Stimulated activated naive CD4-positive, alpha-beta T cell treated with Interleukin-2 at 50 U/mL for 16 hours (primary cell): ENCODE data around the gene MRPS34.

Source experiments
- DNase-seq: peaks from one replicate; lab custom pipeline; 2025; lab: John Stamatoyannopoulos, UW

MRPS34 gene

DNA sequence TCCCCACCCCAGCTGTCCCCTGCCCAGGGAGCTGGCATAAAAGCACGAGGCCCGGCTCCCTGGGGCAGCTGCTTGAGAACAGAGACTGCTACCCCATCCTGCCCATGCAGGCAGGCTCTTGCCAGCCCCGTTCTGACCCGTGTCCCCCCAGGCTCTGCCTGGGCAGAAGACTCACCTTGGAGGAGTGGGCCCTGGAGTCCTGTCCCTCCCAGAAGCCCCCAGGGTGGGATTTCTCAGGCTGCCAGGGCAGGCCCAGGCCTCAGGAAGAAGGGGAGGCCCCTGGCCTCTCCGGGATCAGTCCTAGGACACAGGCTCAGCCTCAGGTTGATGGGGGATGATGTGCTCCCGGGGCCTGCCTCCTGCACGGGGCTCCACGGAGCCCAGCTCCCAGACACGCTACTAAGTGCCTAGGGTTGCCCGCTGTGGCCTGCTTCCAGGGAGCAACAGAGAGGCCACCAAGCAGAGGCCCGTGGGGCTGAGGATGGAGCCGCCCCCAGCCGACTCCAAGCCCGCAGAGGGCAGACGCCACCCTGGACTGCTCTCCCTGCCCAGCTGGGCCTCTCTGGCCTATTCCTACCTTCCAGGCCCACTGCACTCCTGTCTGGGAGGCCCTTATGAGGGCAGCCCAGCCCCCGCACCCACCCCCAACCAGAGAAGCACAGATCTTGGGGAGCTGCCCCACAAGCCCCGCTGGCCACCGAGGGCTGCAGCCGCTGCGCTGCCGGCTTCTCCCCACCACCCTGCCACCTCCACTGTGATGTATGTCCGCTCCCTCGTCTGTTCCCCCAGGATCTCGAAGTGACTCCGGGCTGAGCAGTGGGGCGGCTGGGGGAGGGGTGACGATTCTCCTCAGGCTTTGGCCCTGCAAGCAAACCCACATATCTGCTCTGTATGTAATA is 3.3 kb downstream of the MRPS34 start:
- DNase-seq: no peak

DNA sequence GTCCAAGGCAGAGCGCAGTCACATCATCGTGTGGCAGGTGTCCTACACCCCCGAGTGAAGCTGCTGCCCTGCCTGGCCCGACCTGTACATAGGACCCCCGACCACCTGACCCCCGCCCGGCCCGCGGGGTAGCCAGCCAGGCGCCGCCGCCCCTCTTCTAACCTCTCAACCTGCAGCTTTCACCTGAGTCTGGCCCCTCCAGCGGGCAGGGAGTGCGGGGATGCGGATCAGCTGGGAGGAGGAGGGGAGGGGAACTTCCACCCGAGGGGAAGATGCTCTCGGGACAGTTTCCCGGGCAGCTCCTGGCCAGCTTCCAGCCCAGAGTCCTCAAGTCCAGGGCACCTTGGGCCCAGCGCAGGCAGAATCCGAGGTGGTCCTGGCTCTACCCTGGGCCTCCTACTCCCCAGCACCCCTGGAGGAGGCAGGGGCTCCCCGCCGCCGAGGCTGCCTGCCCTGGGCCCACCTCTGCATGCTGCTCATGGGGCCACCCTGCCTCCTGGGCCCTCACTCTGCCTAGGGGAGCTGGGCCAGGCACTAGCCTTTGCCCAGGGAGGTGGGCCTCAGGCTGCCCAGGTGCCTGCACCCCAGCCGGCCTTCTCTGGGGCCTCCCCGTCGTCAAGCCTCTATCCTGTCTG is 4.0 kb downstream of the MRPS34 start:
- DNase-seq: no peak

DNA sequence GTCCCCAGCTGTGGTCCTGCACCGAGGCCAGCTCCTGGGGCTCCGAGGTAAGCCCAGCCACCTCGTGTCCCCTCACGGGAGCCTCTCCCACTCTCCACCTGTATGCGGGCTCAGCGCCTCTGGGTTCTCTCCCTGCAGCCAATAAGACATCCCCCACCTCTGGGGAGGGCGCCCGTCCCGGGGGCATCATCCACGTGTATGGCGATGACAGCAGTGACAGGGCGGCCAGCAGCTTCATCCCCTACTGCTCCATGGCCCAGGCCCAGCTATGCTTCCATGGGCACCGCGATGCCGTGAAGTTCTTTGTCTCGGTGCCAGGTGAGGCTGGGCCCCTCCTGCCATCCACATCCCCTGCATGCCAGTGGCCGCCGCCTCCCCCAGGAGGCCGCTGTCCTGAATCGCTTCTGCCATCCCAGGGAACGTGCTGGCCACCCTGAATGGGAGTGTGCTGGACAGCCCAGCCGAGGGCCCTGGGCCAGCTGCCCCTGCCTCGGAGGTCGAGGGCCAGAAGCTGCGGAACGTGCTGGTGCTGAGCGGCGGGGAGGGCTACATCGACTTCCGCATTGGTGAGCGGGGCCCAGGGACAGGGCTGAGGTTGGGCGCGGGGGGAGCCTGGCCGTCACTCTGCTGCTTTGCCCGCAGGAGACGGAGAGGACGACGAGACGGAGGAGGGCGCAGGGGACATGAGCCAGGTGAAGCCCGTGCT is 4.7 kb downstream of the MRPS34 start:
- no peak for DNase-seq

DNA sequence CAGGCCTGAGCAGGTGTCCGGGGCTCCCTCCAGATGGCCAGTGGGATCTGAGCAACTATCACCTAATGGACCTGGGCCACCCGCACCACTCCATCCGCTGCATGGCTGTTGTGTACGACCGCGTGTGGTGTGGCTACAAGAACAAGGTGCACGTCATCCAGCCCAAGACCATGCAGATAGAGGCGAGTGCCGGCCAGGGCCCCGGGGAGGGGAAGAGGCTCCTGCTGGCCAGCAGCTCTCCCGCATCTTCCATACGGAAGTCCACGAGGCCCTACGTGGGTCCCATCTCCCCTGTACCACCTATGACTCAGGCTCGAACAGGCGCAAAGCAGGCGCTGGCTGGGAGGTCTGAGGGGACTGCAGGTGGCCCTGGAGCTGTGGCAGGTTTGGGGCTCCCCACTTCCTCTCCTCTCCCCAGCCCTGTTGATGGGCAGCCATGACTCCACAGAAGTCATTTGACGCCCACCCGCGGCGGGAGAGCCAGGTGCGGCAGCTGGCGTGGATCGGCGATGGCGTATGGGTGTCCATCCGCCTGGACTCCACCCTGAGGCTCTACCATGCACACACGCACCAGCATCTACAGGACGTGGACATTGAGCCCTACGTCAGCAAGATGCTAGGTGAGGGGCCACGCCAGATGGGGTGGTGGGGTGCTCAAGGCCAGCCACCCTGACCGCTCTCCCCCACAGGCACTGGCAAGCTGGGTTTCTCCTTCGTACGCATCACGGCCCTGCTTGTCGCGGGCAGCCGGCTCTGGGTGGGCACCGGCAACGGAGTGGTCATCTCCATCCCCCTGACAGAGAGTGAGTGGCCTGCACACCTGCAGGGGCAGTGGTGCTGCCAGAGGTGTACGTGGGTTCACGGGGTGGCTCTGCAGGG is 5.6 kb downstream of the MRPS34 start:
- no peak for DNase-seq

DNA sequence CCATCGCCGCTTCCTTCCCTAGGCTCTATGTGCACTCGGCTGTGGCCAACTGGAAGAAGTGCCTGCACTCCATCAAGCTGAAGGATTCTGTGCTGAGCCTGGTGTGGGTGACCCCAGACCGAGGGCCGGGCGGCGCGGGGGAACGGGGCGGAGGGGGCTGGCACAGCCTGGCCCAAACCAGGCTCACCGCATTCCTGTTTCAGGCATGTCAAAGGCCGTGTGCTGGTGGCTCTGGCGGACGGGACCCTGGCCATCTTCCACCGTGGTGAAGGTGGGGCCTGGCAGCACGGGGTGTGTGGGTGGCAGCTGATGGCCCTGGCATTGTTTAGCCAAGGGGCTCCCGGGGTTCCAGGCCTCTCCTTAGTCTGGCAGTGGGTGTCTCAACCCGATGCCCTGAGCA is 6.2 kb downstream of the MRPS34 start:
- no peak for DNase-seq

DNA sequence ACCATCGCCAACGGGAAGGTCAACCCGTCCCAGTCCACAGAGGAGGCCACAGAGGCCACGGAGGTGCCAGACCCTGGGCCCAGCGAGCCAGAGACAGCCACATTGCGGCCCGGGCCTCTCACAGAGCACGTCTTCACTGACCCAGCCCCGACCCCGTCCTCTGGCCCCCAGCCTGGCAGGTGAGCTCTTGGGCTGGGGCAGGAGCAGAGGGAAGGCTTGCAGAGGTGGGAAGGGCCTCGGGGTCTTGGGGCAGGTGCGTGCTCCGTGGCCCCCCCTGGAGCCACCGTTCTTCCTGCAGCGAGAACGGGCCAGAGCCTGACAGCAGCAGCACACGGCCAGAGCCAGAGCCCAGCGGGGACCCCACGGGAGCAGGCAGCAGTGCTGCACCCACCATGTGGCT is 6.7 kb downstream of the MRPS34 start:
- DNase-seq: no peak

DNA sequence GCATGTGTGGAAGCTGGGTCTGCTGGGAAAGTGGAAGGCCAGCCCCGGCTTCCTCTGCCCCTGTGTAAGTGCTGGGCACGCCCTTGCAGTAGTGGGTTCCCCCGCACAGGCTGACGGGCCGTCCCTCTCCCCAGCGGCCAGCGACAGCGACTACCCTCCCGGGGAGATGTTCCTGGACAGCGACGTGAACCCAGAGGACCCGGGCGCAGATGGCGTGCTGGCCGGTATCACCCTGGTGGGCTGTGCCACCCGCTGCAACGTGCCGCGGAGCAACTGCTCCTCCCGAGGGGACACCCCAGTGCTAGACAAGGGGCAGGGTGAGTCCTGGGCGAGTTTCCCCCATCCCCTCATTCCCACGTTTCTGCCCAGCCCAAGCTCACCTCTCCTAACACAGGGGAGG is 7.1 kb downstream of the MRPS34 start:
- no peak for DNase-seq

DNA sequence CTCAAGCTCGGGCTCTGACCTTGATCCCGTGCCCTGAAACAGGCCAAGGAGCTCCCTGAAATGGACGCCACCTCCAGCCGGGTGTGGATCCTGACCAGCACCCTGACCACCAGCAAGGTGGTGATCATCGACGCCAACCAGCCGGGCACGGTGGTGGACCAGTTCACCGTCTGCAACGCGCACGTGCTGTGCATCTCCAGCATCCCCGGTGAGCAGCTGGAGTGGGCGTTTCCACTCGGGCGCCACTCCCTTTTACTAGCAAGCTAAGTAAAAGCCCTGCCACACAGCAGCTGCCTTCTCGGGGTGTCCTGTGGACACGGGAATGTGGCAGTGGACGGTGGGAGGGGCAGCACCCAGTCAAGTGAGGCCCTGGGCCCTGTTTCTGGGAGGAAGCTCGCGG is 8.0 kb downstream of the MRPS34 start:
- DNase-seq: no peak

DNA sequence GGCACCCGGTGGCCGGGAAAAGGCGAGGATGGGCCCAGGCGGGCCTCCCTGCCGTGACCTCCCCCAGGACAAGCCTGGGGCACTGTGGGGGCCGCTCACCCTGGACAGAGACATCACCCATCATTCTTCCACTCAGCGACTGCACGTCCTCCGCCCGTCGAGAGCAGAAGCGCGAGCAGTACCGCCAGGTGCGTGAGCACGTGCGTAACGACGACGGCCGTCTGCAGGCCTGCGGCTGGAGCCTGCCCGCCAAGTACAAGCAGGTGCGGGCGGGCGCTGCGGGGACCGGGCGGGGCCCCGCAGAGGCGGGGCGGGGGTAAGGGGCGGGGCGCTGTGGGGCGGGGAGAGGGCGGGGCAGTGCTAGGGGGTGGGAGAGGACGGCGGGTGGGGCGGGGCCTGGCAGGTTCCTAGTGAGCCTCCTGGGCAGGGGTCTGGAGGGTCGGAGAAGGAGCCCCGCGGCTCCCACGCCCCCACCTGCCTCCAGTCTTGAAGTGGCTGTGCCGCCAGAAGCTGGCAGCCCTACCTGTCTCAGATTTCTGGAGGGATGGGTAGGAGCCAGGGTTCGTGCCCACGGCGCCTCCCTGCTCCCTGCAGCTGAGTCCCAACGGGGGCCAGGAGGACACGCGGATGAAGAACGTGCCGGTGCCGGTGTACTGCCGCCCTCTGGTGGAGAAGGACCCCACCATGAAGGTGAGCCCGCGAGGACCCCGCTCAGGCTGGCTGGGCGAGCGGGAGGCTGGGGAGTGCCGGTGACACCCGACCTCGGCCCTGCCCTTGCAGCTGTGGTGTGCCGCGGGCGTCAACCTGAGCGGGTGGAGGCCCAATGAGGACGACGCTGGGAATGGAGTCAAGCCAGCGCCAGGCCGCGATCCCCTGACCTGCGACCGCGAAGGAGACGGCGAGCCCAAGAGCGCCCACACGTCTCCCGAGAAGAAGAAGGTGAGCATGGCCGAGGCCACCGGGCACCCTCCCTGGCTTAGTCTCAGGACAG is 9.1 kb downstream of the MRPS34 start:
- no peak for DNase-seq

DNA sequence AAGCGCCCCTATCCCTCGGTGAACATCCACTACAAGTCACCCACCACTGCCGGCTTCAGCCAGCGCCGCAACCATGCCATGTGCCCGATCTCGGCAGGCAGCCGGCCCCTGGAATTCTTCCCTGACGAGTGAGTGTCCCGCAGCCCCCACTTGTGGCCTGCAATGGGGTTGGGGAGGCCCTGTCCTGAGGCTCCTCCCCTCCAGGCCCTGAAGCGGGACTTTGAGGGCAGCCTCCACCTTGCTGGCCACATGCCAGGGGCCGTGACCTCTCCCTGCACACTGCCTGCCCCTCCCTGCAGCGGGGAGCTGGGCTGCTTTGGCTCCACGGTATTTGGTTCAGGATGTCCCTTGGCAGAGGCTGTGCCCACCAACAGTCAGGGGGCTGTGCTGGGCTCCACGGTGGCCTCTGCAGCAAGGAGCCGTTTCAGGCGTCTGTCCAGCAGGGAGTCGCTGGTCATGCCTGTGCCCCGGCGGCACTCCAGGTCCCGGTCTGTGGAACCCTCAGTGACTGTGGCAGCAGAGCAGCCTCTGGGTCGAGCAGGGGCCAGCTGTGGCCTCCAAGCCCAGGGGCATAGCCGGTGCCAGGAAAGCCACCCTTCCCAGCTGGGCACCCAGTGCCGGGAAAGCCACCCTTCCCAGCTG is 9.9 kb downstream of the MRPS34 start:
- no peak for DNase-seq

DNA sequence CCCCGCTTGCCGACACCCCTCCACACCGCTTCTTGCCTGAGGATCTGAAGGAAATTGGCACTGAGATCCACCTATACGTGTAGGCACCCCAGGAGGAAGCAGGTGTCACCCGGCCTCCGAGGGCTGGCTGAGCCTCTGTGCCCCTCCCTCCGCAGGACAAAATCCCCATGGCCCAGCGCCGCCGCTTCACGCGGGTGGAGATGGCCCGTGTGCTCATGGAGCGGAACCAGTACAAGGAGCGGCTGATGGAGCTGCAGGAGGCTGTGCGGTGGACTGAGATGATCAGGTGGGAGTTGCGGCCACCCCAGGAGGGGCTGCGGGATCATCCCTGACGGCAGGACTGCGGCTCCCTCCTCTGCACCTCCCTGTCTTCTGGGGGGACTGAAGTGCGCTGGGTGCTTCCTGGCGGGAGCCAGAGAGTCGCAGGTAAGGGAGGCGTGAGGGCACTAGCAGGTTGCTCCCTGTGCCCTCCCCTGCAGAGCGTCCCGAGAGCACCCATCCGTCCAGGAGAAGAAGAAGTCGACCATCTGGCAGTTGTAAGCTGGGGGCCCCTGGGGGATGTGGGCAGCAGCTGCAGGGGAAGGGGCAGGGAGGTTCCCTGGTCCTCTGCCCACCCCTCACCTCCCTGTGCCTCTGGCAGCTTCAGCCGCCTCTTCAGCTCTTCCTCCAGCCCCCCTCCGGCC is 10.6 kb downstream of the MRPS34 start:
- DNase-seq: no peak

DNA sequence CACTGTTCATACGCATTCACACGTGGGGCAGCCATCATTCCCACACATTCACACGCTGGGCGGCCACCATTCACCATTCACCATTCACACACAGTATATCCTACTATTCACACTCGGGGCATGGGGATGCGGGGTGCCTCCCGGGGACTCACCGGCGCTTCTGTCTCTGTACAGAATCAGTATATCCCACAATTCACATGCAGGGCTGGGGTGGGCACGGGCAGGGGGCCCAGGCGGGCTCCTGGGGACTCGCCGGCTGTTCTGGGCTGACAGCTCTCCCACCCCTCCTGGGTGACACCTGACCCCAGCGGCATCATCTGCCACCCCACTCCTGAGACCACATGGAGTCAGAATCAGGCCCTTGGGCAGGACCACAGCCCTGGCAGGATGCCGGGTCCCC is 11.2 kb downstream of the MRPS34 start:
- no peak for DNase-seq

DNA sequence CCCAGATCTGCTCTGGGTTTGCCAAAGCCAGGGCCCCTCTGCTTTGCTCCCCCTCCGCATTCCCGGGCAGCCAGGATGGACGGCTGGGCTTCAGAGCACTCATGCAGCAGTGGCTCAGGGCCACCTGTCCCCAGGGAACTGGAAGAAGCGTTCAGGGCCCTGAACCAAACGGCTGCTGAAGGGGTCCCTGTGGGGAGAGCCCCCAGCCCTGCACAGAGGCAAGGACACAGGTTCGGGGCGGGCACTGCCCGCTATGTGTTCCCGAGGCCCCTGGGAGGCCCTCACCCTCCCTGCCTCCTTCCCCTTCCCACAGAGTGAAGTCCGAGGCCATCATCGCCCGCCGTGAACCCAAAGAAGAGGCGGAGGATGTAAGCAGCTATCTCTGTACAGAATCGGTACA is 12.0 kb downstream of the MRPS34 start:
- DNase-seq: no peak

DNA sequence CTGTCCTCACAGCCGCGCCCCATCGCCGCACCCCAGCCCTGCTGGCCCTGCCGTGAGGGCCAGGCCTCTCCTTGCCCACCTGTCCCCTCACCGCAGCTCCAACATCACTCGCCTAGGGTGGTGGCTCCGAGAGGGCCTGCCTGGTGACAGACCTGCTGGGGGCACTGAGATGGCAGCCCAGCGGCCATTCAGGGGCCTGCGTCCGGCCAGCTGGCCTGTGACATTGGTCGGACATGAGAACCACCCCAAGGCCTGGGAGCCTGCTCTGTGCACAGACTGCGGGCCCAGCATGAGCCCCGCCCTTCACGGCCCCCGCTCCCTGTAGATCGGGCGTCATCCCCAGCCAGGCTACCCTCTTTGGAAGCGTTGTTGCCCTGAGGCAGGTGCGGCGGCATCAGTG is 13.4 kb downstream of the MRPS34 start:
- DNase-seq: no peak

DNA sequence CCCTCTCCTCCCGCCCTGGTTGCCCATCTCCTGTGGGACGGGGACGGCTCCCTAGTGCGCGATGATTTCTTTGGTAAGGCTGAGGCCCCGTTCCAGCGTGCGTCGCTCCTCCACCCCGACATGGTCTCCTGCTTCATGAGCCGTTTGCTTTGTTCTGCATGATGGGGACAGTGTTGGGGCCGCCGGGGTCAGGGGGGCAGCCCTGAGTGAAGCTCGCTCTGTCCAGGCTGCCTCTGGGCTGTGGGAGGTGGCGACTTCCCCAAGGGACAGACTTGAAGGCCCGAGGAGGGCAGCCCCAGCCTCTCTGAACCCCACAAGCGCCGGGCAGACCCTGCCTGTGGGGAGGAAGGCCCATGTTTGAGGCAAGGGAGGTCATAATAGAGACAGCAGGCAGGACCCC is 14.0 kb downstream of the MRPS34 start:
- no peak for DNase-seq

DNA sequence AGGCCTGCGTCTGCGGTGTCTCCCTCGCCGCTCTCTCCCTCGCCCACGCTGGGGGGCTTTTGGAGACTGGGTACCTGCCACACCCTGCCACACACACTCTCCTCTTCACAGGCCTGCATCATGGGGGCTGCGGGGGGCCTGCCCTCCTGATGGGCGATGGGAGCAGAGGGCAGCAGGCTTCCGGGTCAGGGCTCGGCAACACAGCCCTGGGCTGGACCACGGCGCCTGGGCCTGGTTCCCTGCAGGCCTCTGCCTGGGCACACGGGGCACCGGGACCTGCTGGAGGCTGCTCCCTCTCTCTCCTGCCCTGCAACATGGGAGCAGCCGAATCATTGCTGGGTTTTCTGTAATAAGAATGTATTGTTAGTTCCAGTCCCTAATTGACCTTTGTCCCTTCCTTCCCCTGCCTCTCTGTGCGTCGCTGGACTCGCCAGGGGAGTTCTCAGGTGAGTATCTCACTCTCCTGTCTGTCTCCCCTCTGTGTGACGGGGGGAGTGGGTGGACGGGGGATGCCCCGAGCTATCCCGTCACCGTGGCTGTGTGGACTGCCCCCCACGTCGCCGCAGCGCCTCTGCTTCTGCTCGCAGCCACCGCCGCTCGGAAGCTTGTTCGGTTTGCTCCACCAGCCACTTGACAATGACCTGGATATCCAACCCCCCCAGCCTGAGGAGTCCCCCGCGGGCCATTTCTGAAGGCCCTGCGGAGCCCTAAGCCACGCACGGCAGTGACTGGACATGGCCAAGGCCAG is 15.0 kb downstream of the MRPS34 start:
- no peak for DNase-seq

DNA sequence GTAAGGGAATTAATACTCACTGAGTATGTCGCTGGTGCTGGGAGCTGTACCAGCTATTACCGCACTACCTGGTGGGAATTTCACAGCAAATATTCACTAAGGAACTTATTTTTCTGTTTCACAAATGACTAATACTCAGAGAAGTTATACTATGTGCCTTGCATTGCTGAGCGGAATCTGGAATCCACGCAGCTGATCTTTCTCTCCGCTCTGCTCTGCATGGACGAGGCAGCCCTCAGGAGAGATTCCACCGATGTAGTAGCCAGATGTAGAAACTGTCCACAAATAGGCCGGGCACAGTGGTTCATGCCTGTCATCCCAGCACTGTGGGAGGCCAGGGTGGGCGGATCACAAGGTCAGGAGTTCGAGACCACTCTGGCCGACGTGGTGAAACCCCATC is 18.7 kb downstream of the MRPS34 start:
- no peak for DNase-seq

DNA sequence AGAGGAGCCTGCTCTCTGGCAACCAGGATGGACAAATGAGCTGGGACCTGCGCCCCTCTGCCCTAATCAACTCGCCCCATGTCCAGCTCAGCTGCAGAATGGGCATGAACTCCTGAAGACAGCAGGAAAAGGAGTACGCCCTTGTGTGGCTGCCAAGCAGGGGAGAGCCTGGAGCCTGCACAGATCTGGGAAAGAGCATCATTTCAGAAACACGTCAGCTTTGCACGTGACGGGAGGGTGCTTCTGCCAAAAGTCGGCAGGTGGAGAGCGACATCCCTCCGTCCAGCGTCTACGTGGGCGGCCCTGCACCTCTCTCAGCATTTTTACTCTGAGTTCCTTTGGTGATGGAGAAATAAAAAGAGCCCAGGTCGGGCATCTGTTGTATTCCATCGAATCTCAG is 20.1 kb downstream of the MRPS34 start:
- no peak for DNase-seq

DNA sequence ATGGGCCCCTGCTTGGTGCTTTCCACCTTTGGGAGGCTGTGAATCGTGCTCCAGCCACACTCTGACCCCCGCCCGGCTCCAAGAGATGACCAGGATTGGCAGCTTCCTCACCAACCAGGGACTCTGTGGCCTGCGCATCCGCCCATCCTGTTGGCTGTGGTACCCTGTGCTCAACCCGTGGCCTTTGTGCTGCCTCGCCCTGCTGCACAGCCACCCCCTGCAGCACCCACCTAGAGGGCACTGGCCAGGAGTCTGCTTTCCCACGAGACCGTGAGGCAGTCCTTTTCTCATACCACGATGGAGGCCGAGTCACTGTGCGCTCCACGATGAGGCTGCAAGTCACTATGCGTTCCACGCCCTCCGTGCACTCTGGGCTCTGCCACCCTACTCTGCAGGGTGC is 21.0 kb downstream of the MRPS34 start:
- no peak for DNase-seq
